Glomerular visceral epithelial cell (primary cell): ENCODE data around the gene ETFB.
"Not testable (repeated sequence)": the region's sequence is repeated elsewhere in the genome, so short reads cannot be mapped to it uniquely, and the experiment has no call there.

ENCODE experiments used
- DNase-seq: peaks from one replicate; pipeline ENCODE4 v3.0.0-alpha.2; 2016; ENCODE audit errors: extremely low spot score

The ETFB gene

DNA sequence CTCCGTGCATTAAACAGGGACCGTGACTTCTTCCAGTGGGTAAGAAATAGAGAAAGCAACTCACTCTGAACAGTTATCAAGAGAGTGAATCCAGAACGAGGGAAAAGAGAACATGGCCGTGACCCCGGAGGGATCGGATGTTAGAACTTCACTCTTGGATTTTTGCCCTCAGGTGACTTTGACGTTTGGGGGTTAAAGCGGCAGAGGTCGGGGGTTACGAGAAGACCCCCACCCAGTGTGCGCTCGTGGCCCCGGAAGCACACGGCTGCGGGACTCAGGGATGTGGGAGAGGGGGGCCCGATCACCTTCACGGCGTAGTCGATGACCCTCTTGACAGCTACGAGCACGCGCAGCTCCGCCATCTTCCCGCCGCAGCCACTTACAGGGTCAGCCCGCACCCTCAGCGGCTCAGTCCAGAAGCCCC is at the start of gene ETFB:
Gene ETFB, minus strand, starts transcription at position 424 of the 424 bp plus-strand sequence. Its CDS starts 62 bp downstream, at position 362.
- no peak for DNase-seq

- no peak for DNase-seq
These were observed 49.0 kb upstream of the ETFB start for GRCh38 chr19:51415187-51415586.

DNA sequence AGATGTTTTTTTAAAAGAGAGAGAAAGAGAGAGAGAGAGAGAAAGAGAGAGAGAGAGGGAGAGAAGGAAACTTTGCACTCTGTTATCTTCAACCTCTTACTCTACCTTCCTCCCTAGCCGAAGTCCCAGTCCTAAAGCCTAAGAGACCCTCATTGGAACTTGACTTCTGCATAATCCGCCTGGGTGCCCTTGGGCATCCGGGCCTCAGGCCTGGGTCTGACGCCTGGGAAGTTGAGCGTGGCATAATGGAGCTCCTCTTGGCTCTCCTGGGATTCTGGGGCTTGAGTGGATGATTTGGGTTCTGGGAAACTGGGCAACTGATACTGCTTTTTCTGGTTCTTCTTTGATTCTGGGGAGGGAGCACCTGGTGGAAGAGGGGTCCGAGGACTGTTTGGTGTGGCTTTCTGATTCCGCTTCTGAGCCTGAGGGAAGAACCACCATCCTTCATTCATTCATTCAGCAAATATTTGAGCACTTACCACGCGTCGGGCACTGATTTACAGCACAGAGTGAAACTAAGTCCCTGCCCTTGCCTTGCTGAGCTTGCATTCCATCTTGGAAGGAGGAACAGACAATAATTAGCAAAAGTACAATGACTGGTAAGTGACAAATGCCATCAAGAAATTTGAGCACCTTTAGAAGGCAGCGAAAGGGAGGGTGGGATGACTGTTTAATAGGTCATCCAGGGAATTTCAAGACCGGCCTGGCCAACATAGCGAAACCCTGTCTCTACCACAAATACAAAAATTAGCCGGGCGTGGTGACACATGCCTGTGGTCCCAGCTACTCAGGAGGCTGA is 45.0 kb upstream of the ETFB start:
- no peak for DNase-seq

DNA sequence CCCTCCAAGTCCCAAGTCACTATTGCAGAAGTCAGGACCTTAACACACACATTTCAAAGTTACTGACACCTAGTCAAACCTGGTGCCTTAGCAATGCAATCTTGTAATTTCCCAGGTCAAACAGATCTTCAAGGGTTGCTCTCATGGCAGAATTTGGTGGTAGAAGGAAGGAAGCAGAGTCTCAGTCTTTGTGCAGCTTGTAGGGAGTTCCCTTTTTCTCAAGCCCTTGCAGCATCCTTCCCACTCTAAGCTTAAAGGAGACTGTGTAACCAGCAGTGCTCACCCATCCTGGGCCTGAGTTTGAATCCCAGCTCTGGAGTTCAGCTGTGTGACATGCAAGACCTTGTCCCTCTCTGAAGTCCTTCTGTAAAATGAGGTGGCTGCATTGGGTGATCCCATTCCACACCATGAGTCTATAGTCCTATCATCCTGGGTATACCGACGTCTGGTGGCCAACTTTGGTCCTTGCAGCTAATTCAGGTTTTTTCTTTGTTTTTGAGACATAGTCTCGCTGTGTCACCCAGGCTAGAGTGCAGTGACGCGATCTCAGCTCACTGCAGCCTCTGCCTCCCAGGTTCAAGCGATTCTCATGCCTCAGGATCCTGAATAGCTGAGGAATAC is 41.4 kb upstream of the ETFB start:
- DNase-seq, result peak; percentile 37

- no peak for DNase-seq
These were observed 35.9 kb upstream of the ETFB start for GRCh38 chr19:51402117-51402516.

DNA sequence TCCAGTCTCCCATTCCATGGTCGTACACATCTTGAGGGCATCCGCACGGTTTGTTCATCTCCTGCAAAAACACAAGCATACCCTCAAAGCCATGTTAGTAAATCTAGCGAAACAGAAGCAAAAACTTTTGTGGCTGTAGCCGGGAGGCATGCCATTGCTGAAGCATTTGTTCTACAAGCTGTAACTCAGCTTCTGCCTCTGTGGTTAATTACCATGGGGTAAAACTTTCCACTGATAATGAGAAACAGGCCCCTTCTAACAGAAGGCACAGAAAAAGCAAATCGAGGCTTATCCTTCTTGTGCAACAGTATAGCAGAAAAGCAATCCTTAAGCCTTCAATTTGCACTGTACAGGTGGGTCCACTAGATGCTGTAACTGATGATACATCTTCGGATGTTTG is 33.7 kb upstream of the ETFB start:
- DNase-seq, result not testable (repeated sequence)

GRCh38 chr19:51399231-51399630 is 33.0 kb upstream of the ETFB start:
- DNase-seq, result no peak

GRCh38 chr19:51398096-51398704 is 32.0 kb upstream of the ETFB start:
- DNase-seq, result no peak

GRCh38 chr19:51397453-51397852 is 31.3 kb upstream of the ETFB start:
- not testable (repeated sequence) for DNase-seq

DNA sequence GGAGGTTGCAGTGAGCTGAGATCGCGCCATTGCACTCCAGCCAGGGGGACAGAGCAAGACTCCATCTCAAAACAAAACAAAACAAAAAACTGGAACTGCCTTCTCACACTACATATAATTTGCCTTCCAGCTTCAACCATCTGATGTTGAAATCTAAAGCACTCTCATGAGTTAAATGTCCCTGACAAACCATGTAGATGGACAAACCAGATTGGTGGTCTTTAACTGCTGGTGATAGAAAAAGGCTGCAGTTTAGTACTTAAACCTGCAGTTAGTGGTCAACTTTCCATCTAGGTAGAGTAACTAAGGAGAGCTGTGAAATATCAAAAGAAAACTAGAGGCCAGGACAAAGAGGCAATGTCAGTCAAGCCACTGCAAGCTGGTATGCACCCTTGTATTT is 30.0 kb upstream of the ETFB start:
- no peak for DNase-seq

DNA sequence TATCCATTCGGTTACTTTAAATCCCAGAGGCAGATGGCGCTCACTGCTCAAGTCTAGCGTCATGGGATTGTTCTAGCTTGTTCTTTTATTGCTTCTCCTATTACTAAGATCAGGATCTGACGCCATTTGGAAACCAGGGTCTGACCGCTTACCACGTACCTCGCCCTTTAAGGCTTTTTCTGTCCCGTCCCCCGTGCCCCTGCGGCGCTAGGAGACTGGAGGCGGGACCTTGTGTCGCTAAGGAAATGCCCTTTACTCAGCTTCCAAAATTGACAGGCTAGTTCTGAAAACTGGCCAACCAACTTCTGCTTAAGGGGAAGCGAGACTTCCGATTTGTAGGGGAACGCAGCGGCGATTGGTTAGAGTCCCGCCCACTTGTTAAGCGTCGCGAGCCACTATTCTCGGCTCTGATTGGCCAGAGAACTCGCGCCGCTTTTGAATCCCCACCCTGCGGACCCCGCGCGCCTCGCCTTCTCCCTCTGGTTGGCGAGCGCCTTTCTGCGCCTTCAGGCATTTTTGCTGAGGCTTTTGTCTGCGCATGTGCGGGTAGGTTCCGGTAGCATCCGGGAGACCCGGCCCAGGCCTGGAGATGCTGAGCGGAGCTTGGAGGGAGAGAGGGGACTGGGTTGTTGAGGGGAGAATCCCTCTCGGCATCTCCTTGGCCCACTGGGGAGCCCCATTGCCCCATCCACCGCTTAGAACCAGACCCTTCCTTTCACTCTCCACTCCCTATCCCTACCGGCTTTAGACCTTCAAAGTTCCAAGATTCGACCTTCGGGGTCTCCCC is 28.1 kb upstream of the ETFB start:
- DNase-seq, result peak; percentile 98

DNA sequence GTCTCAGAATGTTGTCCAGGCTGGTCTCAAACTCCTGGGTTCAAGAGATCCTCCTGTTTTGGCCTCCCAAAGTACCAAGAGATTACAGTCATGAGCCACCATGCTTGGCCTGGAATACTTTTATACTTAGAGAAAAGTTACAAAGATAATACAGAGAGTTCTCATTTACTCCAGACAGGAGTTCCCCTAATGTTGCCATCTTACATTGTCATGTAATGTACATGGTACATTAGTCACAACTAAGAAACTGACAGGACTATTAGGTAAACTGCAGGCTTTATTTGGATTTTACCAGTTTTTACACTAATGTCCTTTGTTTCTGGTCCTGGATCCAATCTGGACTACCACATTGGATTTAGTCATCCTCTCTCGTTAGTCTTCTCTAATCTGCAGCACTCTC is 26.5 kb upstream of the ETFB start:
- DNase-seq, result no peak

GRCh38 chr19:51391073-51391611 is 25.0 kb upstream of the ETFB start:
- DNase-seq, result no peak

GRCh38 chr19:51389143-51389542 is 23.0 kb upstream of the ETFB start:
- DNase-seq, result no peak

DNA sequence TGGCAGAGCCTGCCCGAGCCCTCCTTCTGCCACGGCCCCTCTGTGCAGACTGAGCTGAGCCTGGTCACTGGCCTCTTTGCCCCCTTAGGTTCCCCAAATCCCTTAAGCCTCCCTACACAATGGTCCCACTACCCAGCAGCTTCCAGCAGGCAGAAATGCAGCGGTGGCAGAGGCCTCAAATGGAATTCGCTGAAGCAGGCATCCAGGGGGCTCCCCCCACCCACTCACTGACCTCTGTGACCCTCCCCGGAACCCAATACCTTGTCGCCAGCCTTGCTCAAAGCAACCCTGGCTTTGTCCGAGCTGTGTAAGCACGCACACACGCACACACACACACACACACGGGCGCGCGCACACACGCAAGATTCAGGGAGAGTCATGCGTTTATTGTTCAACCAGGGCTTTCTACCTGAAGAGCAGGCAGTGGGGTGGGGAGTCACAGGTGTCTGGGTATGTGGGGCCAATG is 21.8 kb upstream of the ETFB start, which contains the start of gene LIM2:
Gene LIM2, minus strand, starts transcription at position 51 of the 466 bp plus-strand sequence. CDS start 531 bp downstream, outside the sequence.
- no peak for DNase-seq

DNA sequence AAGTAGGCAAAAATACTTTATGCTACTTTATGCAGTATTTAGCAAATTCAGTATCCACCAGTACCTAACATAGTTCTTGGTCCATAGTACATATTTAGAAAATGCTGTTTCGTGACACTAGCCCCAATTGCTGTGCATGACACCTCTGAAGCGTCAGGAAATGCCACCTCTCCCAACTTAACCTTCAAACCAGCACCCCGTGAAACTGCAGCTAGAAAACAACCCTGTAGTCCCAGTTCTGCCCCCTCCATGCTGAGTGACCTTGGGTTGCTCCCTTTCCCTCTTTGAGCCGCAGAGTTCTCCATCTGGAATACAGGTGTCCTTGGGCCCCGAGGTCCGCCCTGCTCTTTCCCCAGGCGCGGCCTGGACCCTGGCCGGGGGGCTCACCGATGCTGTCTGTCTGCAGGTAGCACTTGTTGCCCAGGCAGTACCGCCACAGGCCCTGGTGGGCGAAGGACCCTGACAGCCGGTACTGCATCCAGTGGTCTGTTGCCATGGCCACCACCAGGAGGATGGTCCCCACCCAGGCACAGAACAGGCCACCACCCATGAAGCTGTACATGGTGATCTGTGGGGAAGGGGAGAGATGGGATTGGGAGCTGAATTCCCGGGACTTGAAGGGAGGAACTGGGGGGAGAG is 20.8 kb upstream of the ETFB start:
- no peak for DNase-seq

DNA sequence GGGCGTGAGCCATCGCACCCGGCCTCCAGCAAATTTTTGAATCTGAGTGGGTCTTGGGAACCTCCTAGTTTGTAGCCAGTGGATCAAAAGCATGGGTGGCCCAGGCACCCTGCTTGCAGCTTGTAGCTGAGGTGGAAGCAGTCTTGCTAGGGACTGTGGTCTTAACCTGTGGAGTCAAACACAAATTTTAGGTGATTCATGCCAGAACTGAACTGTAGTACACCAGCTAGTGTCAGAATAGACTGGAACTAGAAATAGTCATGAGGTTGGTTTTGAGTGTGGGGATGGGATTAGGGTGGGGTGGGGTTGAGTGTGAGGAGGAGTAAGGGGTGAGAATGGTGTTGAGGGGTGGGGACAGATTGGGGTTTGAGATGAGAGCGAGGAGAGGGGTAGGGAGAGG is 15.8 kb upstream of the ETFB start:
- no peak for DNase-seq

DNA sequence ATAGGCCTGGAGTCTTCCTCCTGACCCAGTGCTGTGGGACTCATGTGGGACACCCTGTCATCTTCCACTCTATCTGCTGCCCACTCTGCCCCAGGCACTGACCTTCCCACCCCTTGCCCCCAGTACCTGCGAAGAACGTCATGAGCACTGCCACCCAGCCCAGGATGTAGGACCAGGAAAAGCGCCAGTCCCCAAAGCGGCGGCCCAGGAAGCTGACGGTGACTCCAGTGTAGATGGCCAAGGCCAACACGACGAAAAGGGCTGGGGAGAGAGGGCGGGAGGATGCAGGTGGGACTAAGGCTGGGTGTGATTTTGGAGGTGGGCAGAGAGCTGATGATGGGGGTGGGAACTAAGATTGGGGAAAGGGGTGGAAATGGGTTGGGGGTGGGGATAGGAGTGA is 14.2 kb upstream of the ETFB start:
- DNase-seq, result no peak

DNA sequence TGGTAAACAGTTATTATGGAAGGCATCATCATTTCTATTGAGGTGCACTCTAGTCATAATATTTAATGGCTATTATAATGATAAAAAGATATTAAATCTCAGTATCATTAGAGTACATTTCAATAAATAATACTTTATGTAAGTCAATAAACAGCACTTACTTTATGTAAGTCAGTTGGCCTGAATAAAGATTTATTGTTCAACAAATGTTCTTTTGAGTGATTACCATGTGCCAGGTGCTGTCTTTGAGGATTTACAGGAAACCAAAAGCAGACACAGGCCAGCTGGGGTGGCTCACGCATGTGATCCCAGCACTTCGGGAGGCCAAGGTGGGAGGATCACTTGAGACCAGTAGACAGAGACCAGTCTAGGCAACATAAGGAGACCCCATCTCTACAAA is 11.2 kb upstream of the ETFB start:
- DNase-seq, result no peak

DNA sequence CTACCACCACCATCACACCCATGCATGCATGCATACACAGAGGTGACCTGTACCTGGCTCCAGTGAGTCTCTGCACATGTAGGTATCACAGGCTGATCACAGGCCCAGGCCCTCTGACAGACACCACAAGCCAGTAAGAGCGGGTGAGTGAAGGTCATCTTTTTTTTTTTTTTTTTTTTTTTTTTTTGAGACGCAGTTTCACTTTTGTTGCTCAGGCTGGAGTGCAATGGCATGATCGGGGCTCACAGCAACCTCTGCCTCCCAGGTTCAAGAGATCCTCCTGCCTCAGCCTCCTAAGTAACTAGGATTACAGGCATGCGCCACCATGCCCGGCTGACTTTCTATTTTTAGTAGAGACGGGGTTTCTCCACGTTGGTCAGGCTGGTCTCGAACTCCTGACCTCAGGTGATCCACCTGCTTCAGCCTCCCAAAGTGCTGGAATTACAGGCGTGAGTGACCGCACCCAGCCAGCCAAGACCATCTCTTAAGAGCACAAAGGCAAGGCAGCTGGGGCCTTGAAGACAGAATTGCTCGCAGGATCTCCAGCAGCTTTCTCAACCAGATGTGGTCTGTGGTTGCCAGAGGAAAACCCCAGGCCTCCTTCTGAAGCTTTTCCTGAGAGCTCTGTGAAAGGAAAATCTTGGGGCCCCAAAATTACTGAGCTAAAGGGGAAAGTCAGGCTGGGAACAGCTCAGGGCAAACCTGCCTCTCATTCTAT is 9.5 kb upstream of the ETFB start:
- DNase-seq, result no peak
